Forelimb muscle (tissue), 1 donor: Measurements from ENCODE around the gene FAM184A. TPM values are rescaled to one million over a fixed set of nuclear protein-coding genes. Genes with fewer than 3 reads are reported as not detected.
"Not testable (repeated sequence)": the region's sequence is repeated elsewhere in the genome, so short reads cannot be mapped to it uniquely, and the experiment has no call there.

Experiments
- DNase-seq: peaks from one replicate; pipeline ENCODE4 v3.0.0-alpha.2; 2013; ENCODE audit warnings: low read depth
- polyA plus RNA-seq: library from polyadenylated mRNA; unstranded; fragments of 120-200 nt; gene quantifications from one replicate; pipeline ENCODE4 v1.2.1, GENCODE V29; 2013; ENCODE audit not compliant: insufficient read length

The FAM184A gene
- polyA plus RNA-seq, 1 donor: 13.0 TPM

DNA sequence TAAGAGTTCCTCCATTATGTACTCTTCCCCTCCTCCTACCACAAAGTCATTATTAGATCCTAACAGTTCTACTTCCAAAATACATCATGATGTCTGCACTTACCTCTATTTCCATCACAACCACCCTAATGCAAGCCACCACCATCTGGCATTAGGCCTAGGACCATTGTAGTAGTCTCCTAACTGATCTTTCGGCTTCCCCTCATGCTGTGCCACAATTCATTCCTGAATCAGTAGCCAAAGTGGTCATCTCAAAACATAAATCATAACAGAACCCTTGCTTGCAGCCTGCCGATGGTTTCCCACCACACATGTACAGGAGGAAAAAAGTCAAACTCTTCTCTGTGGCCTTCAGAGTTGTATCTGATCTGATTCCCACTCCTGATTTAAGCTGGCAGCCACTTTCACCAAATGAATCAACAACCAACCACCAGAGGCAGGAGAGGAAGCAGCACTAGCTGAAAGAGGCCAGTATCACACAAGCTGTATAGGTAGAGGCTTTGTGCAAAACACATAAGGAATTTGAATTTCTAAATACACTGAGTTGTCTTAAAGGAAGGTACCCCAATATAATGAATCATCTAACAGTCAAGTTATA is 26.1 kb downstream of the FAM184A start:
- DNase-seq: no peak

DNA sequence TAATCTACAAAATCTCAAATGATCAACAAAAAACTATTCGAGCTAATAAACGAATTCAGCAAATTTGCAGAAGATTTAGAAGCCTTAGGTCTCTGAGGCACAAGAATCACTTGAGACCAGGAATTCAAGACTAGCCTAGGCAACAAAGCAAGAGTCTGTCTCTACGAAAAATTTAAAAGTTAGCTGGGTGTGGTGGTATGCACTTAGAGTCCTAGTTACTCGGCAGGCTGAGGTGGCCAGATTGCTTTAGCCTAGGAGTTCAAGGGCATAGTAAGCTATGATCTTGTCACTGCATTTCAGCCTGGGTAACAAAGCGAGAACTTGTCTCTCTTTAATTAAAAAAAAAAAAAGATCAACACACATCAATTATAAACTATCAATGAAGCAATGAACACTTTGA is 34.2 kb downstream of the FAM184A start:
- no peak for DNase-seq

DNA sequence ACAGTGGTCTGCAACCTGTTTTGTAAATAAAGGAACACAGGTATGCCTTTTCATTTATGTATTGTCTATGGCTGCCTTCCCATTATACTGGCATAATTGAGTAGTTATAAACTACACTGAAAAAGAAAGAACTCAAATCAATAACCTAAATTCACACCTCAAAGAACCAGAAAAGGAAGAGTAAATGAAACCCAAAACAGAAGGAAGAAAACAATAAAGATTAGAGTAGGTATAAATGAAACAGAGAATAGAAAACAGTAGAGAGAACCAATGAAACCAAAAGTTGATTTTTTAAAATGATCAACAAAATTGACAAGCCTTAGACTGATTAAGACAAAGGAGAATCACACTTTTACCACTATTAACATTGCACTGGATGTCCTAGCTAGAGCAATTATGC is 34.7 kb downstream of the FAM184A start:
- DNase-seq: no peak

DNA sequence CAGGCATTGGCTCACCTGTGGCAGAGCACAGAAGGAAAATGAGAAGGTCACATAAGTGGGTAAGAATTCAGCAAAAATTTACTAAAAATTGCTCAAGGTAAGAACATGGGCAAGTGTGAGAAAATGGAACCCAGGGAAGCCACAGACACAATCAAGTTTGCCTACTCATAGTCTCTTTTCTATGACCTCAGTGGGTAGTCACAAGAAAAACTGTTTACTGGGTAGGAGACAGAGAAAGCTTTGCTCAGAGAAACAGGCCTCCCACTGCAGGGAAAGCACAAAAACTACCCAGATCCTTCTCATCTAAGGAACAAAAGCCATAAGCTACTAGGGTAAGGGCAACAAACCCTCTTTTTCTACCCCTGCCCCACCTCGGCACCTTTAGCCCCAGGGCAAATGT is 35.2 kb downstream of the FAM184A start:
- no peak for DNase-seq

DNA sequence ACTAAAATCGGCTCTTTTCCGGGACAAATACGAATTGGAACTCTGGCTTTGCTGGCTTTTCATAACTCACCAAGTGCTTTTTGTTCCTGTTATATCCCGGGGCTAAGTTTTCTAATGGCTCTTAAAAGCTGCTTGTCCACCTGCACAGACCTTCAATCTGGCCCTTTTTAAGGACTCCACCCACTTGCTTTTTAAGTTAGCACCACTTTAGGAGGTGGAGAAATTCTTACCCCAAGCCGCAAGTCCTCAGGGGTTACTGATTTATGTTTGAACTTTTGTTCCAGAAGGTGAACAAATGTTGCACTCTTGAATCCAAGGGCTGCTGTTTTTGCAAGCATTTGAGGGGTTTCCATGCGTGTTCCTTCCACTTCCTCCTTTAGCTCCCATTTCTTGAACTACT is 37.8 kb downstream of the FAM184A start:
- DNase-seq: no peak

DNA sequence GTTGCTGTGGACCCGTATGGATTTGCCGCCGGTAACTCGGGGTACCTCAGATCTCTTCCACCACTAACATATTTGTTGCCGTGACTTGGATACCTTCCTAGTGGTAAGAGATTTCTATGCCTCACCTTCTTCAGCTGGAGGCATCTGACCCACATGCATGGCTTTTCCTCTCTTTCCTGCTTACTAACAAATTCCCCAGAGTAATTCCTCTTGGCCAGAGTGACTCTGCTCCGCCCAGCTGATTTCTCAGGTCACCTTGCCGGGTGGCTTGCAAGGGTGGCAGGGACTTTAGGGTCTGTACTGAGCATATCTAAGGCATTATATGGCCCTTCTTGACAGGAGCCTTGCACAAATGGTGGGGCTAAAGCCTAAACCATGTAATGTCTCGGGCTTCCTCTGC is 38.2 kb downstream of the FAM184A start:
- DNase-seq: no peak

DNA sequence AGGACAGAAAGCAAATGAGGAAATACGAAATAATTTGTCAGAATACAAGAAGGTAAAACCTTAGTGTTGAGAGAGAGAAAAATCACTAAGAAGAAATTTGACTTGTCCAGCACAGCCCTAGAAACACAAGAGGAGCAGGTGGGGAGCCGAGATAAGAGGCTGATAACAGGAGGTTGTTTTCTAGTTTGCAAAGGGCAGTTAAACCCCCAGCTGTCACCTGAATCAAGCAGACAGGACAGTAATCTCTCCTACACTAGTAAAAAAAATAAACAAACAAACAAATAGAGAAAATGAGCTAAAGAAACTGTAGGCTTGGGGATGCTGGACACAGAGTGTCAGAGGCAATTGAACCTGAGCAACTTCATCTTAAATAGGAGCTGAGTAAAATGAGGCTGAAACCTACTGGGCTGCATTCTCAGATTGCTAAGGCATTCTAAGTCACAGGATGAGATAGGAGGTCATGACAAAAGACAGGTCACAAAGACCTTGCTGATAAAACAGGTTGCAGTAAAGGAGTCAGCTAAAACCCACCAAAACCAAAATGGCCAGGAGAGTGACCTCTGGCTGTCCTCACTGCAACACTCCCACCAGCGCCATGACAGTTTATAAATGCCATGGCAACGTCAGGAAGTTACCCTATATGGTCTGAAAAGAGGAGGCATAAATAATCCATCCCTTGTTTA is 40.4 kb downstream of the FAM184A start:
- no peak for DNase-seq

DNA sequence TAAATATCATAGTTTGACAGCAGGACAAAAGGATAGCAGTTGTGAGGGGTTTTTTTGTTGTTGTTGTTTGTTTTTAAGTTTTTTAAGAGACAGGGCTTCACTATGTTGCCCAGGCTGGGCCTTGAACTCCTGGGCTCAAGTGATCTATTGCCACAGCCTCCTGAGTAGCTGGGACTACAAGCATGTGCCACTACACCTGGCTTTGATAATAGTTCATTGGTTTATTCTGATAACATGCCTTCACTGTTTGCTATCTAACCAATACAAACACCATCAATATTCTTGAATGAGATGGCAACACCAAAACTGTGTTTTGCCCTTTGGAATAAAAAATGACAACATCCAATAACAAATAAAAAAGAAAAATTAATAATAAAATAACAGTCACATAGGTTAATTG is 41.2 kb downstream of the FAM184A start:
- DNase-seq: no peak

DNA sequence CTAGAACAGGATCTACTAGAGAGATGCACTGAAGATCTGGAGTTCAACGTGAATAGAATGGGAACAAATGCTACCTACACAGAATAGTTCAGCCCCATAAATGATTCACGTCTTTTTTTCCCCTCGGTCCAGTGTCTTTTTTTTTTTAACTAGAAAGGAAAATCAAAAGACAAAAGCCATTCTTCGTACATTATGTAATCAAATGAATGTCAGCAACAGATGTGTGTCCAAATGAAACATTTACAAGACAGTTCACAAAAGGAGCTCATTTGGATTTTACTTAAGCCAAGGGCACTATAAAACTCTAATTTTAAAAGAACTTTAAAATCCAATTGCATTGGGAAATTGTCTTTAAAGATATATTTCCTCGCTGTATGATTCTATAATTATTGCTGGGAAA is 42.4 kb downstream of the FAM184A start:
- DNase-seq: no peak

DNA sequence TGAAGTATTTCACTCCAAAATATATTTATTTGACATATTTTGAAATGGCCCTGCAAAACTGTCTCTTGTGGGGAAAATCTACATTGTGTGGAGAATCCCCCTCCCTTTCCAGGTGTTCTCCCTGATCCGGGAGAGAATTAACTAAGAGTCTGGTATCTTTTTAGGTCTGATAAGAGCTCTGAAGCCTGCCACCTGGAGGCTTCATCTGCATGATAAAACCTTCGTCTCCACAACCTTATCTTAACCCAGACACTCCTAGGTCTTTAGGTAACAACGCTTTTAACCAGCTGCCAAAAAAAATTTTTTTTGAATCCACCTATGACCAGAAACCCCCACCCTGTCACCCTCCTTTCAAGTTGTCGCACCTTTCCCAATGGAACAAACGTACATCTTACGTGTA is 43.0 kb downstream of the FAM184A start:
- no peak for DNase-seq

DNA sequence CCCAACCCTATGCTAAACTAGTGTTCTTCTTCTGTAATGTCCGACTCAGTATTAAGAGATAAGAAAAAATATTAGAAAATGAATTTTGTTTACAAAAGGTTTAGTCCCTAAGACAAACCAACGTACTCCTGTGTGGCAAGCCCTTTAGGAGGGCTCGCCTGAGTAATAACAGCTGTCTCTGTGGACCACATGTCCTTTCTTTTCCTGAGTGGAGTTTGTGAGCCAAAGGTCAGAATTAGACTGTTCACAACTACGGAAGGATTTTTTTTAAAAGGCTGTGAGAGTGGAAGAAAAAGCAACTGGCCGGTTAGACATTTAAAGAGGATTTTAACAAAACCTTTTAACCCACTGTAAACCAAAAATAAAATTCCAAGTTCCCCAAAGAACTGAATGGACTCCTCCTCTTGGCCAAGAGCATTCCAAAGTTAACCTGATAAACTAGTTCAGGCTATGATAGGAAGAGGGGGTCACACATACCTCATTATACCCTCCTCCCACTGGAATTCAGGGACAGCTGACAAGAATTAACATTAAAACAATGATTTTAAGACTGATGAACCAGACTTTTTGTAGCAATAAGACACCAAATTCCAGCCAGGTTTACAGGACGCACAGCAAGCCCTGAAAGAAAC is 43.5 kb downstream of the FAM184A start:
- peak; percentile 22 for DNase-seq

DNA sequence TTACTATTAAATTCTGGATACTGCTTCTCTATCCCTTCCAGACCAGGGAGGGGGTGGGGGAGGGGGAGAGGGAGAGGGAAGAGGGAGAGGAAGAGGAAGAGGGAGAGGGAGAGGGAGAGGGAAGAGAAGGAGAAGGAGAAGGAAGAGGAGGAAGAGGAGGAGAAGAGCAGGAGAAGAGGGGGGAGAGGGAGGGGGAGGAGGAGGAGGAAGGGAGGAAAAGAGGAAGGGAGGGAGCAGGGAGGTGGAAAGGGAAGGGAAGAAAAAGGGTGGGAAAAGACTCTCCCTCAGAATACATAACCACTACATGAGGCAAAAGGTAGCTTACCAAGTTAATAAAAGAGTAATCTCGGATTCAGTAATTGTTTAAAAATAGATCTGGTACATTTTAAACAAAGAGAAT is 46.0 kb downstream of the FAM184A start:
- no peak for DNase-seq

DNA sequence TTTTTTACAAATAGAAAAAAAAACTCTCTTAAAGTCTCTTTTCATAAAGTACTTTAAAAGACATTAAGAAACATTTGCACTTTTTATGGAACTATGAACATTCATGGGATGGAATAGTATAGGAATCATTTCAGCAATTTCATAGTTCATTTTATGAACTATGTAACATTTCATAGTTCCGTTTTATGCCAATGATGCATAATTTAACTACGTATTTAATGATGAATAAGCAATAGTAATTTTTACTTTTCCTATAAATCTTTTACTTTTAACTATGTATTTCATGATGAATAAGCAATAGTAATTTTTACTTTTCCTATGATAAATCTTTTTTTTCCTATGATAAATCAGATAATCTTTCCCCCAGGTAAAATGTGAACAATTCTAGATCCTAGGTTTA is 47.7 kb downstream of the FAM184A start:
- DNase-seq: no peak

DNA sequence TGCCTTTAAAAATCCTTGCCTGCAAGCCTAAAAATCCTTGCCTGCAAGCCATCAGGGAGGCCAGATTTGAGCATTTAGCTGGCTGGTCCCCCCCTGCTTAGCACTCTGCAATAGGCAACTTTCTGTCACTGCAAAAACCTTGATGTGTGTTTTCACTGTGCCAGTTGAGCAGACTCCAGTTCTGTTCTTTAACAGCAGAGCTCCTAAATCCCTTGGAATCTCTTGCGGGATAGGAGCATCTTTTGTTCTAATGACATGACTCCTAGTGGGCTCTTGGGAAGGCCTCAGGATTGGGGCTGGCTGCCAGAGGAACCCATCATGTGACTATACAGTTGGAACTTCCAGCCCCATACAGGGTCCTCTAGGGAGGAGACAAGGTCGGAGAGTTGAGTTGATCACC is 50.4 kb downstream of the FAM184A start:
- no peak for DNase-seq

DNA sequence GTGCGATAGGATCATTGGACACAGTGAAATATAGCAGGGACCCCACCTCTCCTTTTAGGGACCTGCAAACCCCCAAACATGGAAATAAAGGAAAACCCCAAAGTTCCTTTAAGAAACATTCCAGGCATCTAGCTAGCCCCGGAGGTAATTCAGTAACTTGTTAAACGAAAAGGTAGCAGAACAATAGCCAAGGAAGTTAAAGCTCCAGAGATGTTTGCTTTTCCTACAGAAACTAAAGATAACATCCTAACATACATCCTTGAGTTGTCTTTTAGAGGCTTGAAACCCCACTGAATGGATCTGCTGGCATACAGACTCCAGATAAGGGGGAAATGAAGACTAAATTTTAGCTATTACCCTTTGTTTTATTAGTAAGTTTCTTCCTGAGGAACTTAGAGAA is 51.0 kb downstream of the FAM184A start:
- no peak for DNase-seq

DNA sequence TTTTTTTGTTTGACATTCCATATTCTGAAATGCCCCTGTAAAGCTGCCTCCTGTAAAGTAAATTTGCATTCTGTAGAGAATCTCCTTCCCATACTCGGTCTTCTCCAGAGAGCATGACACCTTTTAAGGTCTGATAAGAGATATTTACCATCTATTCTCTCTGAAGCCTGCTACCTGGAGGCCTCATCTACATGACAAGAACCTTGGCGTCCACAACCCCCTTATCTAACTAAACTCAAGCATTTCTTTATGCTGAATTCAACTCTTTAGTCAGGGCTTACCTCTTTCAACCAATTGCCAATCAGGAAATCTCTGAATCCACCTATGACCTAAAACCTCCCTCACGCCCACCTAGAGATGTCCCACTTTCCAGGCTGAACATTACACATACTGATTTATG is 51.6 kb downstream of the FAM184A start:
- no peak for DNase-seq

DNA sequence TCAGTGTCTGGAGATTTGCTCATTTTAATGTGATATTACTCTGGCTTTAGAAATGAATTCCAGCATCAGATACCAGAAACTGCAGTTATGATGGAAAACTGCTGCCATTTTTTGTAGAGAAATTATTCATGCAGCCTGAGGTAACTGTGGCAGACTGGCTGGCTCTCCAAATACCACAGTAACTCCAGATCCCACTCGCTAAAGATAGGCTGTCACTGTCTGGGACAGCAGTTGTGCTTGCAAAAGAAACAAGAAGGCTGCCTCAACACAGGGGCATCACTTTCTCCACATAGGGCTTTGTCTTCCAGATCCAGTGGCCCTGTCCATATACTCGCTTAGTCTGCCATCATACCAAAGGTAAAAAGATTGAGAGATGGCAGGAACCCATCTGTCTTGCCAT is 52.7 kb downstream of the FAM184A start:
- DNase-seq: no peak

DNA sequence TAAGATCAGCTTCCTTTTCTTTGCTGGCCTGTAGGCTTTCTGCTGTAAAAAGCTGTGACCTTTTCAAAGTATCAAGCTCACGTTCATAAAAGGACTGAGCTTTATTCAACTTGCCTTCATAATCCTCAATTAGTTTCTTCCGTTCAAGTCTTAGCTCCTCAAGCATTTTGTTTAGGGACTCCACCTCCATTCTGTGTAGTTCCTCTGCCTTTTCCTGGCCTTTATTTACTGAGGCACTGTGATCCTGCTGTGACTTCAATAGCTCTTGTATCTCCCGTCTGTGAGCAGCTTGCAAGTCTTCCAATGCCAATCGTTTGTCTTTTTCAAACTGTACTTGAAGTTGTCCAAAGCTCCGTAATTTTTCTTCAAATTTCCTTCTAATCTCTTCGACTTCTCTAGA is 54.4 kb downstream of the FAM184A start:
- no peak for DNase-seq

DNA sequence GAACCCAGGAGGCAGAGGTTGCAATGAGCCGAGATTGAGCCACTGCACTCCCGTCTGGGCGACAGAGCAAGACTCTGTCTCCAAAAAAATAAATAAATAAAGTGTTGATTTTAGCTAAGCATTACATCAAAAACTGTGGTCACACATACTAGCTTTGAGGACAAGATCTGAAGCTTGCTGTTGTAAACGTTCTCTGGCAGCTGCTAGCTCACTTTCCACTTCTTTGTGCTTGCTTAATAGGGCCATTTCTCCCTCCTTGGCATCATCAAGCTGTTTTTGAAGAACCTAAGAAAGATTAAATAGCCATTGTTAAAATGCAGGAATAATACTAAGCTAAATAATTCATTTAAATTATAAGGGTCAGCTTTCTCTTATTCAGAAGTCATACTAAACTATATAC is 55.7 kb downstream of the FAM184A start:
- no peak for DNase-seq

DNA sequence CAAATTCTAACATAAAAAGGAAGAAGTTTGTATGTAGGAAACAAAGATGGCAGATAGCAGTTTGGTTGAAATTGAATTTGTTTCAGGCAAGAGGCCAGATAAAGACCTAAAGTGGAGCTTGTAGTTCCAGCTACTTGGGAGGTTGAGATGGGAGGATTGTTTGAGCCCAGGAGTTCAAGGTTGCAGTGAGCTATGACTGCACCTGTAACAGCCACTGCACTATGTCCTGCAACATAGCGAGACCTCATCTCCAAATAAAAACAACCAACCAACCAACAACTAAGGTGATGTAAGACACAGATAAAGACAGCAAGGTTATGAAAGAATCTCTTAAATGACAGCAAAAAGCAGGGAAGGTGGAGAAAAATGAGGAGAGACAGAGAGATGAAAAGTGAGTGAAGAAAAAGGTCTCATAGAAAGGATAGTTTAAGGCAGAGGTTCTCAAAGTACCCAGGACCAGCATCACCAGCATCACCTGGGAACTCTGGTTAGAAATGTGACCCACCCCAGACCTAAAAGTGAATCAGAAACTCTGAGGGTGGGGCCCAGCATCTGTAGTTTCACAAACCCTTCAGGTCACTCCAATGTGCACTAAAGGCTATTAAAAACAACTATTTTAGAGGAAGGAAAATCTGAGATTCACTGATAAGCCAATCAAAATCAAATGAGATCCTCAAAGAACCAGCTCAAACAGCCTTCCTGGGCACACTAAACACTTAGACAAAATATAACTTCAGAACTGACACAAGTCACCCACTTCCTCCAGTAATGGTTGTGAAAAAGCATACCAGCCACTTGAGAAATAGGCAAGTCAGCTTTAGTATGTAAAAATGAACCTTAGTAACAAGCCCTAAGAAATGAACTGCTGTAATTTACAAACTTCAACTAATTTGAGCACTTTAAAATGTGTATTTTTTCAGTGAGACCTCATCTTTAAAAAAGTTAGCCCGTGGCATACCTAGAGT is 57.6 kb downstream of the FAM184A start:
- DNase-seq: no peak

DNA sequence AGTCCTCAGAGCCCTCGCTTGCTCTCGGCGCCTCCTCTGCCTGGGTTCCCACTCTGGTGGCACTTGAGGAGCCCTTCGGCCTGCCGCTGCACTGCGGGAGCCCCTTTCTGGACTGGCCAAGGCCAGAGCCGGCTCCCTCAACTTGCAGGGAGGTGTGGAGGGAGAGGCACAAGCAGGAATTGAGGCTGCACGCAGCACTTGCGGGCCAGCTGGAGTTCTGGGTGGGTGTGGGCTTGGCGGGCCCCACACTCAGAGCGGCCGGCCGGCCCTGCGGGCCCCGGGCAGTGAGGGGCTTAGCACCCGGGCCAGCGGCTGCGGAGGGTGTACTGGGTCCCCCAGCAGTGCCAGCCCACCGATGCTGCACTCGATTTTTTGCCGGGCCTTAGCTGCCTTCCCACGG is 63.3 kb downstream of the FAM184A start:
- not testable (repeated sequence) for DNase-seq

DNA sequence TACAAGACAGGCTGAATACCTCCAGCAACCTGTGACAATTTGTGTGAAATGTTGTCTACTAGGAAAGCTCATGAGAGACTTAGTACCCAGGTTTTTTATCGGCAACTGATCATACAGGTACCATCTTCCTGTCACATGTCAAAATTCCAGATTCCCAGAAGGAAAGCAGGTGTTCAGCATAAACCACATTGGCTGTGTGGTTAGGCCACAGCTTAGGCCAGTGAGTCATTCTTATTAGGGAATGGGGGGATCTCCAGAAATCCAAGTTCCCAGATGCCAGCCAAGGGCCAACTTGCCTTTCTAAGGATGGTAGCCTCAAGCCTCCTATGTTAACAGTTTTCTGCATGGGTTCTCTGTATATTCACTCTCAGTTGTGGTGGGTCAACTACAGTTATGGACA is 65.9 kb downstream of the FAM184A start:
- no peak for DNase-seq
